GM23248 (cell line): ENCODE measurements around the gene UPB1.

ENCODE experiments used
- EZH2 ChIP-seq: fragments of 200-600 bp; sonication (generic); IDR thresholded peaks from 2 replicates; pipeline ENCODE4 v1.6.1; 2018; ENCODE audit warnings: antibody characterized with exemption, mild to moderate bottlenecking; ENCODE audit not compliant: insufficient read depth, poor library complexity, severe bottlenecking
- EZH2phosphoT487 ChIP-seq: fragments of 200-600 bp; sonication (generic); IDR thresholded peaks from 2 replicates; pipeline ENCODE4 v1.6.1; 2018; ENCODE audit warnings: antibody characterized with exemption, moderate library complexity, mild to moderate bottlenecking, low read depth; ENCODE audit not compliant: insufficient read depth

GRCh38 chr22:24543679-24544243 lies 48.6 kb downstream of the UPB1 start:
- no peak for TF ChIP-seq EZH2
- TF ChIP-seq EZH2phosphoT487, result no peak
